NCI-H1417 (cell line): ENCODE measurements around the gene TRUB2.

Experiments used
- DNase-seq, 3 experiments: peaks; one replicate each; lab custom pipeline; 2025; lab: John Stamatoyannopoulos, UW

Gene TRUB2

GRCh38 chr9:128271112-128271511 is 51.1 kb downstream of the TRUB2 start:
- DNase-seq = no peak

- DNase-seq = no peak
Observed at GRCh38 chr9:128266868-128267590, 55.2 kb downstream of the TRUB2 start.

GRCh38 chr9:128265348-128265847 is 56.8 kb downstream of the TRUB2 start:
- DNase-seq = no peak

- no peak for DNase-seq
Observed at GRCh38 chr9:128262687-128263086, 59.6 kb downstream of the TRUB2 start.

GRCh38 chr9:128260340-128260739 is 61.9 kb downstream of the TRUB2 start:
- no peak for DNase-seq

- no peak for DNase-seq
Observed at GRCh38 chr9:128259156-128259555, 63.1 kb downstream of the TRUB2 start.

GRCh38 chr9:128258326-128258725 is 63.9 kb downstream of the TRUB2 start:
- no peak for DNase-seq

GRCh38 chr9:128257907-128258306 is 64.3 kb downstream of the TRUB2 start:
- DNase-seq = no peak

GRCh38 chr9:128257086-128257825 is 65.0 kb downstream of the TRUB2 start:
- peak in 1 of 3 experiments; percentile 31 for DNase-seq
